Measurements from ENCODE around the gene ANKRD17.

GRCh38 chr4:73075832-73076231 lies 182.8 kb downstream of the ANKRD17 start:
- TF ChIP-seq MAX (IDR thresholded peaks at IDR 0.05; ENCODE audit: insufficient read depth, insufficient read length) (no peak), POLR2AphosphoS5 (IDR thresholded peaks at IDR 0.05; ENCODE audit: insufficient read depth, low read depth, low read length) (no peak), EZH2 (IDR thresholded peaks at IDR 0.05; ENCODE audit: borderline replicate concordance, low read depth, low read length, severe bottlenecking) (no peak), JUN (IDR thresholded peaks at IDR 0.05; ENCODE audit: borderline replicate concordance, insufficient read depth, insufficient read length, low read depth) (no peak), POLR2A (IDR thresholded peaks at IDR 0.05; ENCODE audit: low read depth, low read length) (no peak), MYC (IDR thresholded peaks at IDR 0.05; ENCODE audit: low read depth, low read length) (no peak), GATA2 (IDR thresholded peaks at IDR 0.05; ENCODE audit: insufficient read depth, insufficient read length, low read depth, low read length) (no peak)
- TF ChIP-seq, protein P1, sequence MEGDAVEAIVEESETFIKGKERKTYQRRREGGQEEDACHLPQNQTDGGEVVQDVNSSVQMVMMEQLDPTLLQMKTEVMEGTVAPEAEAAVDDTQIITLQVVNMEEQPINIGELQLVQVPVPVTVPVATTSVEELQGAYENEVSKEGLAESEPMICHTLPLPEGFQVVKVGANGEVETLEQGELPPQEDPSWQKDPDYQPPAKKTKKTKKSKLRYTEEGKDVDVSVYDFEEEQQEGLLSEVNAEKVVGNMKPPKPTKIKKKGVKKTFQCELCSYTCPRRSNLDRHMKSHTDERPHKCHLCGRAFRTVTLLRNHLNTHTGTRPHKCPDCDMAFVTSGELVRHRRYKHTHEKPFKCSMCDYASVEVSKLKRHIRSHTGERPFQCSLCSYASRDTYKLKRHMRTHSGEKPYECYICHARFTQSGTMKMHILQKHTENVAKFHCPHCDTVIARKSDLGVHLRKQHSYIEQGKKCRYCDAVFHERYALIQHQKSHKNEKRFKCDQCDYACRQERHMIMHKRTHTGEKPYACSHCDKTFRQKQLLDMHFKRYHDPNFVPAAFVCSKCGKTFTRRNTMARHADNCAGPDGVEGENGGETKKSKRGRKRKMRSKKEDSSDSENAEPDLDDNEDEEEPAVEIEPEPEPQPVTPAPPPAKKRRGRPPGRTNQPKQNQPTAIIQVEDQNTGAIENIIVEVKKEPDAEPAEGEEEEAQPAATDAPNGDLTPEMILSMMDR (IDR thresholded peaks at IDR 0.05; ENCODE audit: extremely low read depth in 1 of 2, insufficient read depth in 1 of 2, low read depth in 1 of 2, low read length in 2 of 2): no peak
